Pericardium fibroblast (primary cell): ENCODE results near the gene ZNF862. TPM values are rescaled to one million over a fixed set of nuclear protein-coding genes. Genes with fewer than 3 reads are reported as not detected.

Experiments used
- total RNA-seq: library from RNA; depleted of rRNA; stranded (reverse); fragments of >200 nt; gene quantifications from 2 replicates; pipeline ENCODE4 v1.2.3, GENCODE V29; 2015

Gene ZNF862
- 4.4 and 4.6 TPM in 2 replicates for total RNA-seq

DNA sequence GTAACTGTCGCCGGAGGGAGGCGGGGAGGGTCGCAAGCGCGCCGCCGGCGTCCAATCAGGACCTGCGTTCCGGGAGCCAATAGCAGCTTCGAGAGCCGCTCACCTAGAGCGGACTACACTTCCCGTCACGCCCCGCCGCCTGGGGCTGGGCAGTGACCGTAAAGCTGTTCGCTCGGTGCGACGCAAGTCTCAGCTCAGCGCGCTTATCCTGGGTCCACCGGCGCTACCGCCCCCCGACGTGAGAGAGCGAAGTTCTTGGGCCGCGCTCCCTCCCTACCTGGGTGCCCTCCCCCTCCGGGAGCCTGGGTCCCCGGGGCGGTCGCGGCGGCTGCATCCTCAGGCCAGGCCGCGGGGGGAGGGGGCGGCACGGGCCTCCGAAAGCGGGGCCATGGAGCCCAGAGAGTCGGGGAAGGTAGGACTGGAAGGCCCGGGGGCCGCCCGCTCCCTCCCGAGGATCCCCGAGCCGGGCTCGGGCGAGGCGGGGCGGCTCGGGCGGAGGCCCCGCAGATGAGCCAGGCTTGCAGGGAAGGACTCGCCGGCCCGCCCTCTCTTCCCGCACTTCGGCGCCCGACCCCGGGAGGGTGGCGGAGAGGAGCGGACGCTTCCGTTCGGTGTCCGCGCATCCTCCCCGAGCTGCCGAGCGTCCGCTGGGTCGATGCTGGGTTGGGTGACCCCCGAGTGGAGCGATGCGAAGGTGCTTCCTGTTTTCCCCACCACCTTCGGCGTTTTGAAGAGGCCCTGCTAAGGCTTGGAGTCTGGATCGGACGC lies at the start of gene ZNF862:
TSS of gene ZNF862 (plus strand) at position 152 of the 768 bp plus-strand sequence. CDS start at position 389, 237 bp downstream.

DNA sequence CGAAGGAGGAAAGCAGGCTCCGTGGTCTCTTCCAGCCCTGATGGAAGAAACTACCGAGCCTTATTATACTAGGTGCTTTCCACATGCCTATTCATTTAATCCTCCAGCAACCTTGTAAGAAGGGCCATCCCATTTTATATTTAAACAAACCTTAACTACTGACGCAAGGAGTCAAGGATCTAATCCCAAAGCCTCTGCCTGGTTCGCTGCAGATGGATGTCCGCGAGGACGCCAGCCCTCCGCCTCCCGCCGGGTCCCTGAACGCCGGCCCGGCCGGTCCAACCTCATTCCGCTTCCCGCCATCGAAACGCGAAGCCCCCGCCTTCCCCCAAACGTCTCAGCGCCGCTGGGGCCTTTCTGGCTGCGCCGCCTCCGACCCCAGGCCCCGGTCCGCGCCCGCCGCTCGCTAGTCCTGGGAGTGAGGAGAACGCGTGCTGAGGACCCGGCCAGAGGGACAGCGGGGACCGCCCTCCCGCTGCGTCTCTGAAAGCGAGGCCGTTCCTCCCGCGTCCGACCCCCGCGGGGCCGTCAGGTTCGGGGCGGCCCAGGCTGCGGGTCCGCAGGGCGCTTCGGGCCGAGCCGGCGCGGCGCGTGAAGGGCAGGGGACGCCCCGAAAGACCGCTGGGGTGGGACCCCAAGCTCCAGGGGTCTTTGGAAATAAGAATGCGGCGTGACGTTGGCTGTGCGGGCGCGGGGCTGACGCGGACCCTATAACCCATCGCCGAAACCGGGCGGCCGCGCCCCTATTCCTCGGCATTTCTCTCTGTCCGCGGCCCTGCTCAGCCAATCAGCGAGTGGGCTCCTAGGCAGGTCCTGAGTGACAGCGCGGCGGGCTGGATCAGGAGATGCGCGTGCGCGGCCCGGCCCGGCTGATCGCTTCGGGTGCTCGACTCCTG lies 35.1 kb downstream of the ZNF862 start, which contains the start of gene ATP6V0E2:
TSS of gene ATP6V0E2 (plus strand) at position 896 of the 896 bp plus-strand sequence. CDS start 97 bp downstream, outside the sequence.

Other genes starting within 250 kb of the ZNF862 start
- gene ZNF467, start 64.8 kb upstream of the ZNF862 start, total RNA-seq = 9.3 and 14.0 TPM in 2 replicates
- 3.4 and 7.3 TPM in 2 replicates for gene ATP6V0E2, start 35.6 kb downstream of the ZNF862 start, total RNA-seq